ENCODE results near the gene NOX3.

The NOX3 gene

DNA sequence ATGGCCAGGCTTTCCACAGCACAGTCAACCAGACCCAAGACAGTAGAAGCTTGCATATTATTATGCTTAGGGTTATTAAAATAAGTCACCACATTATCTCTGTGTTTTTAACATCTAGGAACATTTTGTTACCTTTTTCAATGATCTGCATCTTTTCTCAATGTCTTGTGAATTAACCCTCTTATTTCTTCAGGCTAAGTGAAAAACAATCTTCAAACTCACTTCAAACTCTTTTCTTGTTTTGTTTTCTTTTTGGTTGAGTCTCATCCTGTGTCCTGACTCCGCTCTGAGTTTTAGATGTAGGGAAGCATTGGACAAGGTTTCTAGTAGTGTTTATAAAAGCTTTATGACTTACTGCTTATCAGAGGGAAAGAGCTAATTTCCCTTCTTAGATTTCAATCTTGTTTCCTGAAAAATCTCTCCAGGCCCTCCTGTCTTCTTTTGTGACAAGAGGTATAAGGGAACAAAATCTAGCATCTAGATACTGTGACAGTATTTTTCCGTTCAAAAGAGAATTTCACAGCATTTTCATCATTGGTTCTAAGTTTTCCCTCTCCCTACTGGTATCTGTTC, 26.2 kb downstream of the NOX3 start:
- DNase-seq: no peak

DNA sequence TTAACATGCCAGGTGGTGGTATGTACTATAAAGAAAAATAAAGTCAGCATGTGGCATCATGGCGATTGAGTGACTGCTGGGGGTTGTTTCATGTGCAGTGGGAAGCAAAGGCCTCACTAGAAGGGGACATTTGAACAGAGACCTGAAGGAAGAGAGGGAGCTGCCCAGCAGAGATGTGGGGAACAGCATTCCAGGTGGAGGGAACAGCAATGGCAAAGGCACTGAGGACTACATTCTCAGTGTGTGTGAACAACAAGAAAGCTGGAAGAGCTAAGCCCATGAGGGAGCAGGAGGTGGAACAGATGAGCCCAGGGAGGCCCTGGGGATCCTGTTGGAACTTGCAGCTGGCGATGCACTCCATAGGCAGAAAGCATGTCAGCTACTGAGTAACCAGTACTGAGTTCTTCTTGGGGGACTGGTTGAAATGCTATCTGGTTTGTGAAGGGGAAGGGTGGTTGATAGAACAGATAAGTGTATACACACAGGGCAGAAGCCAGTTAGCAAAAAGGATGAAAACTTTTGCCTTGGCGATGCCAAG, 29.2 kb downstream of the NOX3 start:
- DNase-seq: no peak

DNA sequence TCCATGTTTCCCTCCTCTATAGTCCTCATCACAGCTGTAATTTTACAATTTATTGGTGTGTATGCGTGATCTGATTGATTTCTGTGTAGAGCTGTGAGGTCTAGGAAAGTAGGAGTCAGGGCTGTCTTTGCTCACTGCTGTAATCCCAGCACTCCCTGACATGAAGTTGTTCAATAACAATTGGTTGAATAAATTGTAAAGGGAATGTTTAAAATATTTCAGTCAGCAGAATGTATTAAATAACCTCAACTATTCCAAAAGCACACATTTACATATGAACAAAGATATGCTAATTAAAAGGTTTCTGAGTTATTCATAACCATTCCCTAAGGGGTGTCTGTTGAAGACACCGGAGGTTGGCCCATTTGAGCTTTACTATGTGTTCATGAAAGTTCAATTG, 31.5 kb downstream of the NOX3 start:
- no peak for DNase-seq

DNA sequence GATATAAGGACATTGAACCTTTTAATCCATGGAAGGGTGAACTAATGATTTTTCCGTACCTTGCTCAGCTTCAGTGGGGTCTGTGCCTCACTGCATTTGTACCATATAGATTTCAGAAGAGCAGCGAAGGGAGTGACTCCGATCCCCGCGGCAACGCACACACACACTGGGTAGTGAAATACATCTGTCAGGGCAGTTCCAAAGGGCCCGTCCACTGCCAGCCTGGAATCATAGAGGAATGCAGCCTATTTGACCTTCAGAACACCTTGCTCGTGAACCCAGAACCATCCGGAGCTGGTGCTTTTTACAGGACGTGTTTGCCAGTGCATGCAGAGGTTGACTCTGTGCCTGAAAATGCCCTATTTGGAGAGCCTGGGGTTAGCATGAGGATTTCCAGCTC, 33.0 kb downstream of the NOX3 start:
- DNase-seq: no peak

DNA sequence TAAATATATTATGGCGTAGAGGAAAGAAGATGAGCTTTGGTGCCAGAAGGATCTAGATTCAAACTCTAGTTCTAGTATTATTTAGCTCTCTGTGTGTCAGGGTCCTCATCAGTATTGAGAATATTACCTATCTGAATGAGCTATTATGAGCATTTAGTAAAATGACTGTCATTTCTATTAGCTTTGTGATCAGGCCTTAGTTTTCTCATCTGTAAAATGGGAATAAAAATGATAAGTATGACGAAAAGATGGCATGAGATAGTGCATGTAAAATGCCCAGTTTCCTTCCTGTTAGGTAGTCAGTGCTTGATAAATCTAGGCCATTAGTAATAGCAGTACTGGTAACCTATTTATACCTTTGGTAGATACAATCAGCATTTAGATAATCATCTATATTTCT, 35.1 kb downstream of the NOX3 start:
- no peak for DNase-seq

DNA sequence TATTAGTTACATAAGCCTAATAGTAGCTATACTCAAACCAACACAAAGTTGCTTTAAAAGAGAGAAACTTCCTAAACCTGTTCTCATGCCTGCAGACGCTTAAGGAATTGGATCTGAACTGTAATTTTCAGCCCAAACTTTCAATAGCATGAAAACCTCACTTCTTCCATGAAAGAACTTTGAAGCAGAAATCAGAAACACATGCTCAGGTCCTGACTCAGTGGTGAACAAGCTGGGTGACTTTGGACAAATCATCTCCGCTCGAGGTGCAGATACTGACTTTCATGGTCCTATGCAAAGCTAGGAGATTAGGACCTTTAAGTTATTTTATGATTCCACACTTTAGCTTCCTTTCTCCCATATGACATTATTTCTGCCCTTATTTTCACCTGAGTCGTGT, 36.5 kb downstream of the NOX3 start:
- no peak for DNase-seq

DNA sequence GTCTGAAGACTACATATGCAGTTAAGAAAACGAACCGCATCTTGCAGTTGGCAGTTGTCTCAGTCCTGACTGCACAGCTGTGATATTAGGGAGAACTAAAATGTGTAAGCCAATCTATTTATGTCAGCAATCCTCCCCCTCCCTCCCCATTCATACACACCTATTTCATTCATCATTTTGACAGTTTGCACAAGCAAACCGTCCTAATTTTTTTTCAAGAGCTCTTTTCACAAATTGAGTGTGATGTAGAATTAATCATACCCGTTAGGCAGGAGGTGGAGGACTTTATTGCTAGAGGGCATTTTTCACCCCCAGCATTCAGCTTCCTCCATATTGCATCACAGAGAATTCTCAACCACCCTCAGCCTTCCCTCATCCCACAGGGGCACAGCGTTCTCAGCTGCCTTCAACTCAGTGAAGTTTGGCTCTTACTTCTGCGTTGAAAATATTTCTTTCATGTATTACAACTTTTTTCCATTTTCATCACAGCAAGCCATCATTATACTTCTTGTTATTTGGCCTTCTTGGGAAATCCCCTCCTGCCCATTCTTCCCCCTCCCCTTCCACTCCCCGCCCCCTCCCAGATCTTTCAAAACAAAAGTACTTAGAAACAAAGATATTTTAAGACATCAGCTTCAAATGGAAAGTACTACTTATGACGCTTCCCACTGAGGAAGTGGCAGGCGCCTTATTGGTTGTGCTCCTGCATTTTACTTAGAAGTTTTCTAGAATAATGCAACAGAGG, 37.5 kb downstream of the NOX3 start:
- peak; percentile 70 for DNase-seq

DNA sequence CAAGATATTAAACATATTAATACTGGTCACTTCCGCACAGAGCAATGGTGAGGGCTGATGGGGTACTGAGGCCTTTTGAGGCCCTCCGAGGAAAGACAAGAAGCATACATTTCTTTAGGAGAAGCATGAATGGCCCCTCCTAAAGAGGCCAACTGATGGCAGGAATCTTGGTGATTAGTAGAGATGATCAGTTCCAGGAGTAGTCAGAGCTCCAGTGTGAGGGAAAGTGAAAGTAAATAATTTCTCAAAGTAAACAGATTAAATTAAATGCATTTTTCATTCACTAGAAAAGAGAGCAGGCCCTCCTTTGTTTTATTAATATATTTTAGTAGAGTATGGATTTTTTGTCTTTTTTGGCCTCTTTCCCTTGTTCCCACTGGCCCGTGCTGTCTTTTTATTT, 38.2 kb downstream of the NOX3 start:
- DNase-seq: no peak

DNA sequence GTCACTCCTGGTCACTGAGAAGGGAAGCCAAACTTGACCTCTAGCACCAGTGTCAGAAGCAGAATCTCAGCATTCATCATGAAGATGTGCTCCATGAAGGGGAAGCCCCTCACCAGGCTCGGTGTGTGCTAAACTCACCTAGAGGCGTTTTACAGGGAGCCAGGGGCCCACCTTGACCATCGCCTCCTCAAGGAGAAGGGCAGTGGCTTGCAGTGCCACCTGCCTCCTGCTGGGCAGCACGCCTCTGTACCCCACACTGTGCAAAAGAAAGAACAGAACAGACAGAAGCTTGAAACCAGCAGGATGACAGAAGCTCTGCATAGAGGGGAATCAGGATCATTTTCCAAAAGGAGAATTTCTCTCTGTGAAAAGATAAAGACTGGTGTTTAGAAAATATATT, 39.7 kb downstream of the NOX3 start:
- DNase-seq: no peak

DNA sequence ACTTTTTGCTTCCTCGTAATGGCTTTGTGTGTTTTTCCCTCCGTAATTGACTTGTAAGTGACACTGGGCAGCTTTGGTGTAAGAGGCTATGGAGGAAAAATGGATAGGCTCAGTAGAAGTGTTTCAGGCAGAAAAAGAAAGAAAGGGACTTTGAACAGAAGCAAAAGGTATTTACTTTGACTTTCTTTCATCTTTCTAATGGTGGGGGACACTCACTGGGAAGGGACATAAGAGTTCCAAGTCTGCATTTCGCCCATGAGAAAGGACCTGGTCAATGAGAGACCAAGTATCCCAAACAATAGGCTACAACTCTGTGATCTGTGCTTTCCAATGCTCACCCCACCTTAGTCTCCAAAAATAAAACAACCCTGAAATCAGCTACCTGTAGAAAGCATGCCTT, 41.6 kb downstream of the NOX3 start:
- no peak for DNase-seq

DNA sequence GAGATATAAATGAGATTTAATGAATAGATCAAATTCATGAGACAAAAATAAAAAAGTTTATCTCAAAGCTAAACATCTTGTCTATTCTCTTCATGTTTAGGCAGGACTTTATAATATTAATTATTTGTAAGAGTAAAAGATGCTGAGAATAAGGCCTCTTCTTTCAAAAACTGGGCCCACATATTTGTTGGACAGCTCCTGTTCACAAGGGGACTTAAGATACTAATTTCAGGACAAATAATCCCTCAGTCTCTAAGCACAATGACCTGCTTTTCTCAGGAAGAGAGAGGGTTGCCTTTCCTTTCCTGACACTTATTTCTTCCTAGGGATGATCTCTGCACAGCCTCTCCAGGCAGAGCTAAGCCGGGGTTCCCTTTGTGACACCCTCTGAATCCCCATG, 43.3 kb downstream of the NOX3 start:
- no peak for DNase-seq

DNA sequence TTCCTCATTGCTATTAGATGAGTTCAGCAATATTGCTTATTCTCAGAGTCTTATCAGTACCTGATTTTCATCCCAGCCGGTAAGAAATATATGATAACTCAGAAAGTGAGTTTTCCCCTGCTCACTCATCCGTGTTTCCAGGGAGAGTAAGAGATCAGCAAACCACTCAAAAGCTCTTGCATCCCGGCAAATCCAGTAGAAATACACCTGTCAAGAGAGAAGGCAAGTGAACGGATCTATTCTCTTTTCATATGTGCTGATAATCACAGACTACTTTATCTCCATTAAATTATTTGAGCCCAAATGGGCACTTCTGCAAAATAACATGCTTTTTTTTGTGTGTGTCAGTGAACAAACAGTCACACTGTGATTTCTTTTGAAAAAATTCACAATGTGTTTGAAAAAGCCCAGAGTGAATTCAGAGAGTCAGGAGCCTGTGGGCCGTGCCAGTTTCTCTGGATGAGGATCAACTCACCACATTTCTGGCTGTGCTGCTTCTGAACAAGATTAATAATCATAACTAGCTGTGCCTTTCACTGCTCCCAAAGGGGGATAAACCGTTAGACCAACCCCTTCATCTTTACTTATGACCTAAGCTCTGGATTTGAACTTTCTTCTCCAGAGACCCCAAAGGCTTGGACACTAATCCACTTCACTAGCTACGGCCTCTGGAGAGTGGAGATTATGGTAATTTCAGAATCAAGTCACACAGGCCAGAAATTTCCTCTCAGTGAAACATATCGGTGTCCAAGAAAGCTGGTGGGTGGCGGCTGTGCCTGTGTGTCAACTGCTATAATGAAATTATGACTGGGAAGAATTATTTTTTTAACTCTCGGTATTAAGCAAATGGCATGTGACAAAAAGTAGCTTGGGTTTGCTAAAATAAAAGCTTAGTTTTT, 44.2 kb downstream of the NOX3 start:
- no peak for DNase-seq

DNA sequence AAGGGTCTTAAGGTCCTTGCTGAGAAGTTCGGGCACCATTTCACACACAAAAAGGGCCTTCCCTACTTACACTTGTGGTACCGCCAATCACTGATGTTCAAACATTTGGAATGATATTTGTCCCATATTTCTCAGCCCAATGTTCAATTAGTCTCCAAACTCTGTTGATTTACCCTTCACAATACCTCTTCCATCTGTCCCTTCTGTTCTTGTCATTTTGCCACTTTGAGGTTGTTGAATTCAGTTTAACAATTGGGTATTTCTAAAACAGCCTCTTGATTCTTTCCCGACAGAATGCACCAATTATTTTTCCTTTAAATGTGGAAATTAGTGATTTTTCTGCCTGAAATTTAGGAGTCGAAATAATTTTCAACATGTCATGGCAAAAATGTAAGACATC, 46.2 kb downstream of the NOX3 start:
- DNase-seq: no peak

DNA sequence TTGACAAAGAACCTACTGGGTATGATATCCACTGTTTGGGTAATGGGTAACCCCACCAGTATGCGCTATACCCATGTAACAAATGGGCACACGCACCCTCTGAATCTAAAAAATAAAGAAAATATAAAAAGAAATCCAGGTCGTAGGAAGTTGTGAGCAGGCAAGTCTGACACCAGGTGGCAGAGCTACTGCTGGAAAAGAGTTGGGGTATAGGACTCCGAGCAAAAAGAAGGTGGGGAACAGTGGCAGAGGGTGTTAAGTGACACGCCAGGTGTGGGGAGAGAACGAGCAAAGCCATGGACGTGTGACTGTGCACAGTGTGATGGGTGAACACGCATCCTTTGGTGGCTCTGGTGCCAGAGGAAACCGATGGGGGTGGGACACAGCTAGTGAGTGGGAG, 46.7 kb downstream of the NOX3 start:
- DNase-seq: no peak

DNA sequence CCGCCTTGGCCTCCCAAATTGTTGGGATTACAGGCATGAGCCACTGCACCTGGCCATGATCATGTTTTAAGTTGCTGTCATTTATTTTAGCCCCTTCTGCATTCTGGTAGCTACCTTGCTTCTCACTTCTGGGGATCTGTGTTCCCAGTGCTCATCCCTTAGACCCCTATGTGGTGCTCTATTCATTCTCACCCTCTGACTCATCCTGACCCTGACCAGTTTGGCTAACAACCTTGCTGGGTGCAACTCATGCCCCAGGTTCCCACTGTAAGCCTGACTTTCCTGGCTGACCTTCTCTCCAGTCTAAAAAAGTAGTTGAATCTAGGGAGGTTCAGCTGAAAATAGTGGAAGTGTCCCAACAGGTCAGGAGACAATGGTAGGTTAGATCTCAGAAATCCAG, 47.4 kb downstream of the NOX3 start:
- no peak for DNase-seq

DNA sequence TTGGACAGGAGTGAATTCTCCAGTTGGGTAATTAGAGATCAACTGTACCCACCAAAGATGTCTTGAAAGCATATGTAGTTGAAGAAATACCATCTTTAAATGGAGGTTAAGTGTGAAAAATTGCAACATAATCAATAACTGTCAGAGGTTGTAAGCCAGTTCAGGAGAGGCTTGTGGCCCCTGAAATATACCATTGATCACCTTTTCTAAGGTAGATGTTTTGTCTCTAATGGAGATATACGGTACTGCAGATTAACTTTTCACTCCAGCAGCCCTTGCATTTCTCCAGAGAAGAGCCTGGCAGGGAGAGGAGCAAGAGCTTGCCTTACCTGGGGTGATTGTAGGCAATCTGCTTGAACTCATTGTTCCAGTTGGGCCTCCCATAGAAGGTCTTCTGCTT, 48.8 kb downstream of the NOX3 start:
- no peak for DNase-seq

DNA sequence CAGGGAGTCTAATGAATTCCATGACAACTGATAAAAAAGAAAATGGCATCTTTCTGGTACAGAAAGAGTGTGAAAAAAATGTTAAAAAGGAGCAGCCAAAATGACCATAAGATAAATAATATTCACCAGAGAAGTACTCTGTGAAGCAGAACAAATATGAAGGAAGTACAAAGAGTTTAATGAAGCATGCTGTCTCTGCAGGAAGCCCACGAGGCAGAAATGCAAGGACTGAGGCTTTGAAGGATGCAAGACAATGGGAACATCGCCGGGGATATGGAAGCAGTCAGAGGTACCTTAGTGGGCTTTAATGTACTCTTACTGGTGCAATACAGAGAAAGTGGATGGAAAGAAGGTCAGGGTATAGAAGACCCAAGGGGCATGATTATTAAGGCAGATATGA, 50.7 kb downstream of the NOX3 start:
- DNase-seq: no peak

DNA sequence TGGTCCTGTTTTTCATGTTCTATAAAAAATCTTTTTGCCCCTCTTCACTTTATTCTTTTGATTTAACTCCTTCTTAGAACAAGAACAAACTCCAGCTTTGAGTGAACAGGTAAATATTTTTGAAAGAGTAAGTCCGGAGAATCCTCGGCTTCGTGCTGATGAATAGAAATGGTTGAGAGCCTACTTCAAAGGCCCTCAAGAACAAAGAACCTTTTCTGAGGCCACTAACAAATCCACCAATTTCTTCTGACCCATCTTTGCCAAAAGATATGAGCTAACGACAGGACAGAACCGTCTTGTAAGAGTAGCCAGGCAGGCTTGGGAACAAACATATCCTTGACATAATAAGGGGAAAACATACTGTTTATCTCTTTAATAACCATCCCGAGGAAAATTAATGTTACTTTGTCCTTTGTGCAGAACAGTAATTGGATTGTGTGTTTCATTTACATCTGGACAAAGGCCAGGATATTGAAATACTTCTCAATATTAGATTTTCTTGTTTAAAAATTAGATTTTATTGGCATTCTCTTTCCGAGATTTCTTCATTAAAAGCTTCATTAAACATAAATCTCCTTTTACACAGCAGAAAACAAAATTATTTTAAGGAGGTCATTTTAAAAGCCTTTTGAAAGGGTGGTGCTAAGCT, 52.9 kb downstream of the NOX3 start:
- no peak for DNase-seq

DNA sequence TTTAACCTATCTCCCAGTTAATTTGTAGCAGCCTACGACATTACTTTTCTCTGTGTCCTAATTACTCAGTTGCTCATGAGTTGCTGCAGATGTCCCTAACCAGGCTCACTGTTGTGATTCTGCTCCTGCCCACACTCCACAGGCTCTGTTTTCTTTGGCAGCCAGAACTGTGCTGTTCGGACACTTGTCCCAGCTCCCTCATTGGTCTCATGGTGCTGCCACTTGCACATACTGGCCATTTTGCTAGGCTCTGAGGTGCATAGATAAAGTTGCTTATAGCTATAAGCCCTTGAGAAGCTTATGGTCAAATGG, 55.0 kb downstream of the NOX3 start:
- DNase-seq: no peak

DNA sequence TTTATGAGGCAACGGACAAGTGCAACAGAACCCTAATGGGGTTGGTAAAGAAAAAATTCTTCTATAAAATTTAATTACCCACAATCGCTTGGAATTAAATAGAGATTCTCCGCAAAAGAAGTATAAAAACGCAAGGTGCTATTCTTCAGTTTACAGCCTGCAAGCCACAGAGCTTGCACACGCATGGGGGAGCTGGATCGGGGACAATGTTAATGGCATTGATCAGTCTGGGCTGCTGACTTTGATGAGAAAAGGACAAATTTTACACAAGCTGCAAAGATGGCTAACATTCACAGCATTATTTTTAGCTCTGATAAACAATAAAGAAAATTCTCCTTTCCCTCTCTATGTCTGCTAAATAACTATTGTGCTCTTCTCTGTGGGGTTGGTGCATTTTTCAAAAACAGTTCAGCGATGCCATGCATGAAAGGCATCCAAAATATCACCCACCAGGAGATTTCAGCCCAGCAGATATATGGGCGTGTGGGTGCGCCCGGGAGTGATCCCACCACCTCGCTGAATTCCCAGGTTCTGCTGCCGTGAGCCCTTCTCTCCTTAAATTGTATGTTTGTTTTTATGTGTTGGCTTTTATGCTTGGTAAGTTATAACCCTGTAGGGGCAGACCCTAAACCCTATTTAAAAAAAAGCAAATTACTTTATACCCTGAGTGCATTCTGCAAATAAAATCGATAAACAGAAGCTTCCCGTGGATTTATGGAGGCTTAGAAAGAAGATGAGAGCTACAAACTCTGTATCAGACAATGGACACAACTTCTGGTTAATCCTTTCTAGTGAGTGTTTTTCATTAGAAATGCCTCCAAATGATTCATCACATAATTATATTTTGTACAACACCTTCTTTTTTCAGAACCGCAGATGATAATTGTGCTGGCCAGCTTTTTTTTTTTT, 55.6 kb downstream of the NOX3 start:
- no peak for DNase-seq

DNA sequence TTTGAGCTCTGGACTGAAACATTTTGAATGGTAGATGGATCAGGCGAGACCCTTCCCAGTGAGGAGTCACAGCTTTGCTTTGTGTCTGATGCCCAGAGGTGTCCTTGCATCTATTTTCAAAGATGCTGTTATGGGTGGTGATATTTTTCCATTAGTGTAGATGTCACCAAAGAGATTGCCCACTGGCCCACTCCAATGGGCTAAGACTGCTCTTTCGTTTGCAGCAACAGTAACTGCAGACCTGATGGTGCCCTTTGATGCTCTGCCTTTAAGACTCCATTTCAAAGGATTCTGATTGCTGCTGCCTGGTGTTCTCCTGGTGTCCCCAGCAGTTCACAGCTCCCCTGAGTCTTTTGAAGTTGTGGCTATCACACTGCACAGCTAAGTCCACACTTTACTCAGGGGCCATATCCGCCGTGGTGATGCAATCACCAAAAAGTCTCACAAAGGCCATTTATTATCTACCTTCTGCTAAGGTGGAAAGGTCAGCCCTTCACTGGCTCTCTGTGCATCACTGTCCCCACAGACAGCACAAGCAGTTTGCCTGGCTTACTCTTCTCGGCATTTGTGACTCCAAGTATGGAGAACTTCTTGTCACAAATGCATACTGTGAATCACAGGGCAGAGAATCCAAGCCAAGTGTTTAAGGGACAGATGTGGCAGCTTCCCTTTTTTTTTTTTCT, 56.4 kb downstream of the NOX3 start:
- DNase-seq: no peak

DNA sequence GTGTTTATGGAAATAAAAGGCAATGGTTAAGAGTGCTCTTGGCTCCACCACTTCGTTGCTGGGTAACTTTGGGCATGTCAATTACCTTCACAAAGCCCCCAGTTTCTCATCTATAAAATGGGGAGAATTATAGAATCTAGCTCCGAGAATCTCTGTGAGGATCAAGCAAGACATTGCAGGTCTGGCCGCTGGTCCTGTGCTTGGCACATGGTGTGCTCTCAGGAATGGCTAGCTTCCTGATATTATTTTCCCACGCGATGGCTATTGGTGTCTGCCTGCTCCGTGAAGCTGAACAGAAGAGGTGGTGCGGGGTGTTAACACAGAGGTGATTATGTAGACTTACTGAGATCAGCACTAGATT, 57.0 kb downstream of the NOX3 start:
- no peak for DNase-seq
